Neural crest cell (in vitro differentiated cells): ENCODE measurements around the gene NRG3. TPM values are rescaled to one million over a fixed set of nuclear protein-coding genes. Genes with fewer than 3 reads are reported as not detected.

Experiments
- DNase-seq: peaks from one replicate; pipeline ENCODE4 v3.0.0; 2021; ENCODE audit warnings: low read depth, mixed read lengths, low spot score
- H3K27ac Mint-ChIP-seq: one replicate; pipeline ENCODE4 v1.8.0; 2021; ENCODE audit warnings: mild to moderate bottlenecking, mixed read lengths; ENCODE audit not compliant: unreplicated experiment
- H3K27me3 Mint-ChIP-seq: 2 replicates; pipeline ENCODE4 v1.8.0; 2021; ENCODE audit warnings: low read depth, mild to moderate bottlenecking, mixed read lengths
- H3K36me3 Mint-ChIP-seq: 2 replicates; pipeline ENCODE4 v1.8.0; 2021; ENCODE audit warnings: low read depth, mild to moderate bottlenecking, mixed read lengths
- H3K4me1 Mint-ChIP-seq: 2 replicates; pipeline ENCODE4 v1.8.0; 2021; ENCODE audit warnings: mixed read lengths
- H3K4me3 Mint-ChIP-seq: one replicate; pipeline ENCODE4 v1.8.0; 2021; ENCODE audit warnings: mild to moderate bottlenecking, mixed read lengths
- H3K9me3 Mint-ChIP-seq: 2 replicates; pipeline ENCODE4 v1.8.0; 2021; ENCODE audit warnings: mixed read lengths
- total RNA-seq: library from RNA; stranded (reverse); gene quantifications from 2 replicates; pipeline ENCODE4 v1.2.1, GENCODE V29; 2021
- TF ChIP-seq, protein P1 (sequence below): fragments of 200-600 bp; sonication (generic); conservative IDR thresholded peaks from 2 replicates; pipeline ENCODE4 v1.5.0; 2021; ENCODE audit warnings: antibody characterized with exemption, mild to moderate bottlenecking

Gene NRG3
- total RNA-seq, 1 donor from 2014 or later: 3.1 TPM

DNA sequence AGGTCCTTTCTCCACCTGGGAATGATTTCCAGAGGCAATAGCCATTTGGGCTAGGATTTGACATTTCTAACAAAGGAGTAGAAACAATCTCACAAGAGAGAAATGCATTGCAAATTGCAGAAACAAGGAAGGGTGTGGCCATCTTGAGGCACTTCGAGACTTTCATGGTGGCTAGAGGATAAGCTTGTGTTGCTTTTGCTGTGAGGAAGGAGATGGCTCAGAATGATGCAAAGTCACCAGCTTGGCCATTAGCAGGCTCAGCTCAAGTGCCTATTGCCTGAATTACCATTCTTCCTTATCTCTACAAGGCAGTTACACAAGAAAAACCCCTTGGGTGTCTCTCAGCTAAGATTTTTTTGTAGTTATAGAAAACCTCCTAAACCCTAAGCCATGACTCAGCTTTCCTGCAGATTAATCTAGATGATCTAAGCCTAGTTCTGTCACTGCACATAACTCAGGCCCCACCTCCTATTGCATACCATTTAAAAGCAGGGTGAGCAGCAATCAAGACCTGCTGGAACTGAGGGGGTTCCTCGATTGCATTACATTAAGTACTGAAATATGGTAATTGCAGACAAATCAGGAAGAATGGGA, 683.1 kb downstream of the NRG3 start:
- Mint-ChIP-seq H3K27ac (no peak overlapping the region), H3K4me1 (no peaks in the 10 kb centered on the region), H3K4me3 (no peak overlapping the region), H3K9me3 (no peaks in the 10 kb centered on the region), H3K36me3 (no peaks in the 10 kb centered on the region), H3K27me3 (no peaks in the 10 kb centered on the region)
- TF ChIP-seq, protein P1, sequence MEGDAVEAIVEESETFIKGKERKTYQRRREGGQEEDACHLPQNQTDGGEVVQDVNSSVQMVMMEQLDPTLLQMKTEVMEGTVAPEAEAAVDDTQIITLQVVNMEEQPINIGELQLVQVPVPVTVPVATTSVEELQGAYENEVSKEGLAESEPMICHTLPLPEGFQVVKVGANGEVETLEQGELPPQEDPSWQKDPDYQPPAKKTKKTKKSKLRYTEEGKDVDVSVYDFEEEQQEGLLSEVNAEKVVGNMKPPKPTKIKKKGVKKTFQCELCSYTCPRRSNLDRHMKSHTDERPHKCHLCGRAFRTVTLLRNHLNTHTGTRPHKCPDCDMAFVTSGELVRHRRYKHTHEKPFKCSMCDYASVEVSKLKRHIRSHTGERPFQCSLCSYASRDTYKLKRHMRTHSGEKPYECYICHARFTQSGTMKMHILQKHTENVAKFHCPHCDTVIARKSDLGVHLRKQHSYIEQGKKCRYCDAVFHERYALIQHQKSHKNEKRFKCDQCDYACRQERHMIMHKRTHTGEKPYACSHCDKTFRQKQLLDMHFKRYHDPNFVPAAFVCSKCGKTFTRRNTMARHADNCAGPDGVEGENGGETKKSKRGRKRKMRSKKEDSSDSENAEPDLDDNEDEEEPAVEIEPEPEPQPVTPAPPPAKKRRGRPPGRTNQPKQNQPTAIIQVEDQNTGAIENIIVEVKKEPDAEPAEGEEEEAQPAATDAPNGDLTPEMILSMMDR: no peak
- no peak for DNase-seq

DNA sequence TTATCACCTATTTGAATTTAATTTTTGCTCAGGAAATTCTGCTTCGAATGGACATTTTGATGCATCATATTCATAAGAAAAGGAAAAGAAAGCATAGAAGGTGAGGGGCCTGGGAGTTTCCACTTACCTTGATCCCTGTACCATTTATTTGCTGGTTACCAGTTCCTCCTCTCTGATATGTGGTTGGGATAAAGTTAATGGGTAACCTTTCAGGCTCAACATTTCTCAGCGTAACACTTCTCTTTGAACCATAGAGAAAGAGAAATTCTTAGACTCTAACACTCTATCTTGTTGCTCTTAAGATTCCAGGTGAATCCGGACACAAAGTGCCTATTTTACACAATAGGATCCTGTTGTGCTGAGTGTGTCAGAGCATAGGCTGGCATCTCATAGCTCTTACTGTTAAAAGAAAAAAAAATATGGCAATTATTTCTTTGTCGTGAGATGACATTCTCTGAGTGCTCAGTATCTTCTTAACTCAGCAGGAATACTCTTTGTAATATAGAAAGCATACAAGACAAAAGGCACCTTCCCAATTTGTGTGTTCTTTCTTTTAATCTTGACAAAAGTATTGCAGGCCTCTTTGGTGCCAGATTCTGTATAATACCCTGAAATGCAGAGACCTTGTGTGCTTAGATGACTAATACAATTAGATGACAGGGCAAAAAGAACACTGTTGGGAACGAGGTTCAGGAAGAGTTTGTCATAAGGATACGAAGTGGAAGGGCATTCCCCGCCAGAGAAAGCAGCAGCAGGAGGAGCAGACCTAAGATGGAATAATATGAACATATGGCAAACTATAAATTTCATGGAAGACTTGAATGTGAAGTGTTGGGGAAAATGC, 689.6 kb downstream of the NRG3 start:
- no peaks in the 10 kb centered on the region for H3K4me1 Mint-ChIP-seq
- no peak overlapping the region for H3K27ac Mint-ChIP-seq
- DNase-seq: no peak
- H3K9me3 Mint-ChIP-seq: no peaks in the 10 kb centered on the region
- H3K36me3 Mint-ChIP-seq: no peaks in the 10 kb centered on the region
- no peak overlapping the region for H3K4me3 Mint-ChIP-seq
- TF ChIP-seq, protein P1: no peak
- H3K27me3 Mint-ChIP-seq: peaks cover 7% of the 10 kb centered on the region

DNA sequence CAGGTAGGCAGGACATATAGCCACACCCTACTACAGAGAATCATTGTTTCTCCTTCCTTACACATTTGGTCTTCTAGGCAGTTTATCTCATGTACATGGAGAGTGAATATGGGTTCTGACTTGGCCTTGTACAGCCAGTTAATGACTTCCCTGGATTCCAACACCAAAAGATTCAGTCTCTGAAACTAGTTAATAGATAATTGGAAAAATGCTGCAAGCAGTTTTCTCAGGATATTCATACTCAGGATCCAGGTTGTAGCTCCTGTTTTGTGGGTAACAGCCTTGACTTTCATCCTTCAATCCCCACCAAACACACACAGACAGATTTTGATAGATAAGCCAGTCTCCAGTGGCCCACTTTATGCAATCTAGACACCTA, 690.2 kb downstream of the NRG3 start:
- H3K27ac Mint-ChIP-seq: no peak overlapping the region
- H3K4me1 Mint-ChIP-seq: no peaks in the 10 kb centered on the region

DNA sequence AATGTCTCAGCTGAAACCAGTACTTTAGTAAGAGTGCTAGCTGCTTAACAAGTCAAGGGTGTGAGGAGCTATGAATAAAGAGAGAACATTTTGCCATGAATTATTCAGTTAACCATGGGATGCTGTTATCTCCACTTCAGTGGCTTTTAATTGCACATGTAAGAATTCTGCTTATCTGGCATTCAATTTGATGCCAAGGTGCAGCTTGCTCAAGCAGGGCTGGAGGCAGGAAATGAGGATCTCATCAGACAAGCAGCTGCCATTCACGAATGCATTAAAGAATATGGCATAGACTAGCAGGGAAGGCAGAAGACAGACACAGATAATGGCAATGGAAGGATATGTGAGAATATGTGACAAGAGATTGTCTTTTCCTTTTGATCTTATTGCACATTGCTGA, 697.8 kb downstream of the NRG3 start:
- H3K4me3 Mint-ChIP-seq: no peak overlapping the region
- H3K36me3 Mint-ChIP-seq: no peaks in the 10 kb centered on the region
- no peaks in the 10 kb centered on the region for H3K9me3 Mint-ChIP-seq
- peaks cover 38% of the 10 kb centered on the region for H3K4me1 Mint-ChIP-seq
- no peak for DNase-seq
- no peak overlapping the region for H3K27ac Mint-ChIP-seq
- TF ChIP-seq, protein P1: no peak
- H3K27me3 Mint-ChIP-seq: peaks cover under 1% of the 10 kb centered on the region

More for the DNA sequence above, 690.2 kb downstream of the NRG3 start:
- H3K9me3 Mint-ChIP-seq: no peaks in the 10 kb centered on the region
- no peak overlapping the region for H3K4me3 Mint-ChIP-seq
- H3K36me3 Mint-ChIP-seq: no peaks in the 10 kb centered on the region
- TF ChIP-seq, protein P1: no peak
- H3K27me3 Mint-ChIP-seq: peaks cover 7% of the 10 kb centered on the region
- no peak for DNase-seq

DNA sequence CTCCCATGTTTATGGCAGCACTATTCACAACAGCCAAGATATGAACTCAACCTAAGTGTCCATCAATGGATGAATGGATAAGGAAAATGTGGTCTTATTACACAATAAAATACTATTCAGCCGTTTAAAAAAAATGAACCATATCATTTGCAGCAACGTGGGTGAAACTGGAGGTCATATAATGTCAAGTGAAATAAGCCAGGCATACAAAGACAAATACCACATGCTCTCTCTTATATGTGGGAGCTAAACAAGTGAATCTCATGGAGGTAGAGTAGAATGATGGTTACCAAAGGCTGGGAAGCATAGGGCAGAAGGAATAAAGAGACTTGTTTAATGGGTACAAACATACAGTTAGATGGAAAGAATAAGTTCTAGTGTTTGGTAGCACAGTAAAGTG, 699.1 kb downstream of the NRG3 start:
- Mint-ChIP-seq H3K9me3 (no peaks in the 10 kb centered on the region), H3K4me3 (no peak overlapping the region), H3K27me3 (no peaks in the 10 kb centered on the region), H3K27ac (no peak overlapping the region), H3K36me3 (no peaks in the 10 kb centered on the region), H3K4me1 (peaks cover 38% of the 10 kb centered on the region)
- TF ChIP-seq, protein P1: no peak
- DNase-seq: no peak
